SW480 (cell line): ENCODE measurements around the gene PCMTD2.
"Not testable (repeated sequence)": the region's sequence is repeated elsewhere in the genome, so short reads cannot be mapped to it uniquely, and the experiment has no call there.

Experiments
- DNase-seq: peaks from one replicate; pipeline ENCODE4 v3.0.0-alpha.2; 2016; ENCODE audit warnings: low spot score

Gene PCMTD2

DNA sequence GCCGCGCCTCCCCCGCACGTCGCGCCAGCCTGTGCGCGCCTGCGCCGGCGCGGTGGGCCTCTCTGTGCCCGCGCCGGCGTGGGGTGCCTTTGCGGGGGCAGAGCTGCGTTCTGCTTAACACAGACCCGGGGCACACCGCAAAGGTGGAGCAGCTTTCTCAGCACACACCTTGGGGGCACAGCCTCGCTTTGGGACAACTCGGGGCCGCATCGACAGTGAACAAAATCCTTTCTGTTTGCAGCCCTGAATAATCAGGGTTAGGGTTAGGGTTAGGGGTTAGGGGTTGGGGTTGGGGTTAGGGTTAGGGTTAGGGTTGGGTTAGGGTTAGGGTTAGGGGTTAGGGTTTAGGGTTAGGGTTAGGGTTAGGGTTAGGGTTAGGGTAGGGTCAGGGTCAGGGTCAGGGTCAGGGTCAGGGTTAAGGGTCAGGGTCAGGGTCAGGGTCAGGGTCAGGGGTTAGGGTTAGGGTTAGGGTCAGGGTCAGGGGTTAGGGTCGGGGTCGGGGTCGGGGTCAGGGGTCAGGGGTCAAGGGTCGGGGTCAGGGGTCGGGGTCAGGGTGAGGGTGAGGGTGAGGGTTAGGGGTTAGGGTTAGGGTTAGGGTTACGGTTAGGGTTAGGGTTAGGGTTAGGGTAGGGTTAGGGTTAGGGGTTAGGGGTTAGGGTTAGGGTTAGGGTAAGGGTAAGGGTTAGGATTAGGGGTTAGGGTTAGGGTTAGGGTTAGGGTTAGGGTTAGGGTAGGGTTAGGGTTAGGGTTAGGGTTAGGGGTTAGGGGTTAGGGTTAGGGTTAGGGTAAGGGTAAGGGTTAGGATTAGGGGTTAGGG lies 31.1 kb downstream of the PCMTD2 start:
- not testable (repeated sequence) for DNase-seq

DNA sequence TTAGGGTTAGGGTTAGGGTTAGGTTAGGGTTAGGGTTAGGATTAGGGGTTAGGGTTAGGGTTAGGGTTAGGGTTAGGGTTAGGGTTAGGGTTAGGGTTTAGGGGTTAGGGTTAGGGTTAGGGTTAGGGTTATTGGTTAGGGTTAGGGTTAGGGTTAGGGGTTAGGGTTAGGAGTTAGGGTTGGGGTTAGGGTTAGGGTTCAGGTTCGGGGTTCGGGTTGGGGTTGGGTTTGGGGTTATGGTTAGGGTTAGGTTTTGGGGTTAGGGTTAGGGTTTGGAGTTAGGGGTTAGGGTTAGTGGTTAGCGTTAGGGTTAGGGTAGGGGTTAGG lies 31.7 kb downstream of the PCMTD2 start:
- not testable (repeated sequence) for DNase-seq

DNA sequence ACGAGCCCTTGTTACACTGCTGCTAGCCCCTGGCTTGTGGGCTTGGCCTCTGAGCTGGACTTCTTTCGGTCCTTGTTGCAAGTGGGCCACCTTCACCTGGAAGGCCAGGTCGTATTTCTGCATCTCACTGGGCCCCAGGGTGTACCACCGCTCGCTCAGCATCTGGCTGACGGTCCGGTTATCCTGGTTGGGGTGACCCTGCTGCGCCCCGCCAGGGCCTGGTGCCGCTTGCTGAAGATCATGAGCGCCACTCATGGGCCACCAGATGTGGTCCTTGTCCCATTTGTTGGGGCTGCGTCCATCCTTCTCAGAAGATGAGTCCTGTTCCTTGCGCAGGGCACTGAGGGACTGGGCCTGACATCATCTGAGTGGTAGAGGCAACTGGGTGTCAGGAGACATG lies 36.6 kb downstream of the PCMTD2 start:
- DNase-seq: not testable (repeated sequence)

DNA sequence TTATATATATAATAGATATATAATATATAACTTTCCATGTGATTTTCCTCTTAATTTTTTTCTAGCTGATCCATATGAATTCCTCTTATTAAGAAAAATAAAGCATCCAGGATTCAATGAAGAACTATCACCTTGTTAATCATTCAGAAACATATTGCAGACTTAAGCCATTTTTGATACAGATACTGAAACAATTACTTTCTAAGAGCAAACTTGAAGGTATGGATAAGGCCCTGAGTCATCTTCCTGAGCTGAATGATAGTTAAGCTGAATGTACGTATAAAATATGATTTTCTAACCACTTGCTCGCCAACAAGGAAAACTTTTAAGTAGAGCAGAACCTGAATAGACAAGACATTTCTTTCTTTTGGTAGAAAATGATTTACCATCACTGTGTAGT lies 47.5 kb downstream of the PCMTD2 start:
- not testable (repeated sequence) for DNase-seq

DNA sequence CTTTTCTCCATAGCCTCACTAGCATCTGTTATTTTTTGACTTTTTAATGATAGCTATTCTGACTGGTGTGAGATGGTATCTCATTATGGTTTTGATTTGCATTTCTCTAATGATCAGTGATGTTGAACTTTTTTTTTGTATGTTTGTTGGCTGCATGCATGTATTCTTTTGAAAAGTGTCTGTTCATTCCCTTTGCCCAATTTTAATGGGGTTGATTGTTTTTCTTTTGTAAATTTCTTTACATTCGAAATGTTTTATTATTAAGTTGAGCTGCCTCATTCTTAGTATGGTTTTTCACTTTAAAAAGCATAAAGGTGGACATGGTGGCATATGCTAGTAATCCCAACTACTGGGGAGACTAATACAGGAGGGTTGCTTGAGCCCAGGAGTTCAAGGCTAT lies 58.2 kb downstream of the PCMTD2 start:
- DNase-seq: not testable (repeated sequence)

DNA sequence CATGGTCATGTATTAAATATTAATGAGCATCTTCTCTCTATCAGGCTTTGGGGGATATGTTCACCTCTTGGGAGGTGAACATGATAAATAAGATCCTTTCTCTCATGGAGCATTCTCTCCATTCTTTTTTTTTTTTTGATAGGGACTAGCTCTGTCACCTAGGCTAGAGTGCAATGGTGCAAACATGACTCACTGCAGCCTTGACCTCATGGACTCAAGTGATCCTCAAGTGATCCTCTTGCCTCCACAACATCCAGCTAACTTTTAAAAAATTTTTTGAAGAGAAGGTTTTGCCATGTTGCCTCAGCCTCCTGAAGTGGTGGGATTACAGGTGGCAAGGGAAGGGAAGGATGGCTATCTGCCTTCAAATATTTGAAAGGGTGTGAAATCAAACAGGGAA lies 59.8 kb downstream of the PCMTD2 start:
- DNase-seq: not testable (repeated sequence)

DNA sequence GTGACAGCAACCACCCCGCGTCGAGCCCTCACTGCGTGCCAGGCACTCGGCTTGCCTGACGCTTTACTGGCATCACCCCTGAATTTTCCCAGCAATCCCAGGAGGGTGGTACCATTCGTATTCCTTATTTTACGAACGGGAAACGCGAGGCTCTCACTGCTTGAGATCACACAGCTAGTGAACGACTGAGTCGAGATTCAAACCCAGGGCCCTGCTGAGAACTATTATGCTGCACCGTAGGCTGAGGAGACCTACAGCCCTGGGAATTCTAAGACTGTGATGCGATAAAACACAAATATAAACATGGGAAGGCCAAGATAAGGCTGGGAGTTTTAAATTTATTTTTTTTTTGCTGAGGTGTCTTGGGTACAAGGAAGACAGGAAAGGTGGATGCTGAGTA lies 60.3 kb downstream of the PCMTD2 start:
- not testable (repeated sequence) for DNase-seq

DNA sequence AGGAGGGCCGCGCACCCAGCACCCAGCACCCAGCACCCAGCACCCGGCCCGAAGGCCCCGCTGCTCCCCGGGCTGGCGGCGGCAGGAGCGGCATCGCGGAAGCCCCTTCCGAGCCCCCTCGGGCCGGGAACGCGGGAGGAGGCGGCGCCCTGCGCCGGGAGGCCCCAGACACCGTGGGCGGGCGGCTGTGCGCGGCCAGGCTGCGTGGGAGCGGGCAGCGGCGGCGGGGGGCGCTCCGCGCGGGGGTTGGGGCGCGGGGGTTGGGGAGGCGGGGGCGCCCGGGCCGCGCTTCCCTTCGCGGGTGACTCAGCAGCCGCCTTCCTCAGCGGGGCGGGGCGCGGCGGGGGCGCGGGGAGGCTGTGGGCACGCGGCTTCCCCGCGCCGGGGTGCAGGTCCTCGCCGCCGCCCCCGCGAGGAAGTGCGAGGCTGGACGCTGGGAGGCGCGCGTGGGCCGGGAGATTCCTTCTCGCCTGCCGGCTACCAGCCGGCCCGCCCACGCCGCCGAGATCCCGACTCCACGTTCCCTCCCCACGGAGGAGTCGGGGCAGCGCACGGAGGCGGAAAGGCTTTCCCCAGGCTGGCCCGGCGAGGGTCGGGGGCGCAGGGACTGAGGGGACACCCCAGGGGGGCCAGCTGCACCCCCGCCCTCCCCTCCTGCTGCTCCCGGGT lies 61.0 kb downstream of the PCMTD2 start:
- peak; percentile 40 for DNase-seq

DNA sequence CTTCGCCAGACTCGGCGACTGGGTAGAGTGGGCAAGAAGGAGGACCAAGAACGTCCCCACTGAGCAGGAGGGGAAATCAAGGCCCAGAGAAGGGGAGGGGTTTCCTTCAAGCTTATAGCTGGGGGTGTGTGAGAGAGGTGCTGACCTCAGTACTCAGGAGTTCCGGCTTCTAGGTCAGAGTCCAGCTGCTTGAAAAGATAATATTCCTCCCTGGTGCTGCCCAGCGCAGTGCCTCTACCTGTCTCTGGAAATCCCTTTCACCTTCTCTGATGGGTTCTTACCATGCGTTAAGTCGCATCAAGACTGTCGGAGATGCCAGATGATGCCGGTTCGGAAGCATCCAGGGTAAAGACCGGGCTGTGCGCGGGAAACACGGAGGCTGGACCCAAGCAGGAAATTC lies 61.8 kb downstream of the PCMTD2 start:
- DNase-seq: not testable (repeated sequence)

DNA sequence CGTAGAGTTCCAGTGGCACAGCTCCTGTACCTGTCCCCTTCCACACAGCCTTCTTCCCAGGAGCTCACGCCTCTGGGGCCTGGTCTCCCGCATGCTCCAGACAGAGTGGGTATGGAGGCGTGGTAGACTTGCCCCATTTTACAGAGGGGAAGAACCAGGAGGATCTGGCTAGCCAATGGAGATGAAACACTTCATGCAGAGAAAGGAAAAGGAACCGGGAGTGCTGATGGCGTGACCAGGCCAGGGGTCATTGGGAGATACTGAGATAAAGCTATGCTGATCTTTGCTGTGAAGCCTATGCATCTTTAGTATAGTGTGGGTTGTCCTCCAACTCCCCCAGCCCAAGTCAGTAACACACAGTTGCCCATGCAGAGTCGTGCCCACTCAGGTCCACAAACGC lies 62.5 kb downstream of the PCMTD2 start:
- DNase-seq: not testable (repeated sequence)

DNA sequence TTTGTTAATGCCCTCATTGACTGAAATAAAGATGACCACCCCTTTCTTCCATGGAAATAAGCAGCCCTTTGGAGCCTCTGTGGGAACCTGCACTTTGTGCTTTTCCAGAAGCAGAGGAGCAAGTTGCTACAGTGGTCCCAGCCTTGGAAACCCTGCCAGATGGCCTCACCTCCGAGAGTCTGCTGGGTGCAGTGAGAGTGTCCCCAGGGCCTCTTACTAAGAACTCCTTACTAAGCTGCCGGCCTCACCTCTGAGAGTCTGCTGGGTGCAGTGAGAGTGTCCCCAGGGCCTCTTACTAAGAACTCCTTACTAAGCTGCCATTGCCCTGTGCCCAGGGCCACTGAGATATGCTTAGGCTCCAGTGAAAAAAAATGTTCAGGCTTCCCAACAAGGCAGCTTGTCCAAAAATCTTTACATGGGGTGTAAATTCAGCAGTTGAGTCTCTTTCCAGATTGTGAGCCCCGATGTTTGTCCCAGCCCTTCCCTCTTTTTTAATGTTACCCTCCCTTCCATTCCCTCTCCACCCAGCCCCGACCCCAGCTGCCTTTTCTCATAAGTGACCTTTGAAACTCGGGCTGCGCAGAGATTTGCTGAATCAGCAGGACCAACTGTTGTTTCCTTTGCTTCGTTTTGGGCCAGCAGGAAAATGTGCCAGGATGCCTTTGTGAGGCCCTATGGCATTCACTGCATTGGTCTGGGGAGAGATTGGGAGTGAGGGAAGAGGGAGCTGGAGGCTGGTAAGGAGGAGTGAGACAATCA lies 66.7 kb downstream of the PCMTD2 start:
- DNase-seq: not testable (repeated sequence)
